Nephron progenitor cell (in vitro differentiated cells): ENCODE measurements around the gene INMT.

Experiments used
- DNase-seq: peaks from one replicate; pipeline ENCODE4 v3.0.0; 2021
- H3K27ac Mint-ChIP-seq: 2 replicates; pipeline ENCODE4 v1.8.0; 2021; ENCODE audit warnings: mild to moderate bottlenecking, moderate library complexity, mixed read lengths
- H3K27me3 Mint-ChIP-seq: 2 replicates; pipeline ENCODE4 v1.8.0; 2021; ENCODE audit warnings: mild to moderate bottlenecking, low read depth, mixed read lengths; ENCODE audit not compliant: poor library complexity
- H3K36me3 Mint-ChIP-seq: 2 replicates; pipeline ENCODE4 v1.8.0; 2021; ENCODE audit warnings: low read depth, mixed read lengths
- H3K4me1 Mint-ChIP-seq: 2 replicates; pipeline ENCODE4 v1.8.0; 2021; ENCODE audit warnings: mixed read lengths
- H3K4me3 Mint-ChIP-seq: 2 replicates; pipeline ENCODE4 v1.8.0; 2021; ENCODE audit warnings: mild to moderate bottlenecking, moderate library complexity, mixed read lengths
- H3K9me3 Mint-ChIP-seq: 2 replicates; pipeline ENCODE4 v1.8.0; 2021; ENCODE audit warnings: mild to moderate bottlenecking, moderate library complexity, mixed read lengths
- CTCF ChIP-seq: fragments of 200-600 bp; sonication (generic); IDR thresholded peaks from 2 replicates; pipeline ENCODE4 v1.5.0; 2021; ENCODE audit warnings: antibody characterized with exemption

INMT gene

DNA sequence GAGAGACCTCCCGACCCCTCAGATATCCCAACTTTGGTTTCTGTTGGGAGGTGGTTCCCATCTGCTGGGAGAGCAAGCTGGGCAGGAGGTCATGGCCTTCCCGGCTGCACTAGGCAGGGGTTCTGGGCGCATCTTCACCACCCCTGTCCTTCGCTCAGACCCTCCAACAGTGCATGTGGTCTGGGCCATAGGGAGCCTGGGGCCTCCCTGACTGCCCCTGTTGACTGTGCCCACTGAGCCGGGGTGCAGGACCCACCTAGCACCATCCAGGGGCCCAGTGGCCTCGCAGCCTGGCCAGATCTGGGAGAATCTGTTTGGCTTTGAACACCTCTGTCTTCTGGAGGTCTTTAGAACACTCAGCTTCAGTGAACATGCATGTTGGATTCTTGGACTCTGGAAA lies 18.7 kb upstream of the INMT start:
- DNase-seq = no peak
- H3K9me3 Mint-ChIP-seq = peaks cover 4% of the 10 kb centered on the region
- H3K36me3 Mint-ChIP-seq = peaks cover 8% of the 10 kb centered on the region
- no peak for TF ChIP-seq CTCF
- H3K4me3 Mint-ChIP-seq = no peak overlapping the region
- H3K27ac Mint-ChIP-seq = no peak overlapping the region
- peaks cover 18% of the 10 kb centered on the region for H3K4me1 Mint-ChIP-seq
- H3K27me3 Mint-ChIP-seq = peaks cover 33% of the 10 kb centered on the region

DNA sequence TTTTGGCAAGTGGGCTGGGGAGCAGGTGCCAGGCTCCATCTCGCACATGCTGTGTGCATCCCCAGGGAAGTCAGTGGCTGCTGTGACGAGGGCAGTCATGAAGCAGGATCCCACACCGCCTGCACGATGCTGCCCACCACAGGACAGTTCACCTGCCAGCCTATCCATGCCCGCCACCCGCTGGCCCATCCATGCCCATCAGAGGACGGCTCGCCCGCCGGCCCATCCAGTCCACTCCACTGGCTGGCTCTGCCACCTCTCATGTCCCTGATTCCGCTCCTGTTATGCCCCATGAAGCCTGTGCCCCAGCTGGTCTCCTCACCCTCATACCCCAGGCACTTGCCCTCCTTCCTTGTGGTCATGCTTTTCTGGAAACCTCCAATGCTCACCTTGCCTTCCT lies 18.2 kb upstream of the INMT start:
- Mint-ChIP-seq H3K9me3 (peaks cover 4% of the 10 kb centered on the region), H3K27me3 (peaks cover 33% of the 10 kb centered on the region), H3K36me3 (peaks cover 8% of the 10 kb centered on the region), H3K27ac (no peak overlapping the region), H3K4me1 (peaks cover 14% of the 10 kb centered on the region), H3K4me3 (no peak overlapping the region)
- DNase-seq = no peak
- TF ChIP-seq CTCF = no peak

- no peak for TF ChIP-seq CTCF
- no peak for DNase-seq
- H3K27me3 Mint-ChIP-seq = peaks cover 27% of the 10 kb centered on the region
- peaks cover 4% of the 10 kb centered on the region for H3K9me3 Mint-ChIP-seq
- H3K27ac Mint-ChIP-seq = peak overlapping the region; percentile 66
- peaks cover 12% of the 10 kb centered on the region for H3K4me1 Mint-ChIP-seq
- H3K4me3 Mint-ChIP-seq = no peak overlapping the region
- H3K36me3 Mint-ChIP-seq = peaks cover 8% of the 10 kb centered on the region
Measured at GRCh38 chr7:30734497-30734896, 17.4 kb upstream of the INMT start.

DNA sequence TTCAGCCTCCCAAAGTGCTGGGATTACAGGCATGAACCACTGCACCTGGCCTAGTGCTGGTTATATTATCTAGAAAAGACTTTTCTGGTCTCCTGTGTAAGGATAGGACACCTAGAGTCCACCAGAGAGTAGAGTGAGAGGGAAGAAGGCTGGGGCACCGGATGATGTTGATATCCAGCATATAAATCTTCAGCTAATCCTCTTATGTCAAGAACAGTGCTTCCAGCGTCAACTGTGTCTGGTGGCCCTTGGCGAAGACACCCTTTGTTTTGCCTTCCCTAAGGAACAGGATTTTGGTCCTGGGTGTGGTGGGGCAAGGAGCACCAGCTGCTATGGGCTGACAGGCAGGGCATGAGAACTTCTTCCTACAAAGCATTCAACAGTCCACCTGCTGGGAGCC lies 16.3 kb upstream of the INMT start:
- H3K36me3 Mint-ChIP-seq = peaks cover 8% of the 10 kb centered on the region
- no peak overlapping the region for H3K27ac Mint-ChIP-seq
- H3K4me1 Mint-ChIP-seq = peaks cover 12% of the 10 kb centered on the region
- H3K27me3 Mint-ChIP-seq = peaks cover 26% of the 10 kb centered on the region
- no peak for TF ChIP-seq CTCF
- no peak for DNase-seq
- peaks cover 4% of the 10 kb centered on the region for H3K9me3 Mint-ChIP-seq
- no peak overlapping the region for H3K4me3 Mint-ChIP-seq

DNA sequence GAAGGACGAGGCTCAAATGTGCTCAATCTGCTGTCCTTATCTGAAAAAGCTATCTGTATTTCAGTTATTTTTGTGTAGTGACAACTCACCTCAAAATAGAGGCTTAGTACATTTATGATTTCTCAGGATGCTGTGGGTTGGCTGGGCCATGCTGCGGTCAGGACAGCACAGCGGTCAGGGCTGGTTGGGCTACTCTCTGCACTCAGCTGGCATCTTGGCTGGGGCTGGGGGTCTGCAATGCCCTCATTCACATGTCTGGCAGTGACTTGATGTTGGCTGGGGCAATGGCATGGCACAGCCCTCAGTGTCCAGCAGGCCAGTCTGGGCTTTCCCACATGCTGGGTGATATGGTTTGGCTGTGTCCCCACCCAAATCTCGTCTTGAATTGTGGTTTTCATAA lies 15.6 kb upstream of the INMT start:
- Mint-ChIP-seq H3K27ac (no peak overlapping the region), H3K36me3 (peaks cover 8% of the 10 kb centered on the region), H3K4me1 (peaks cover 10% of the 10 kb centered on the region), H3K27me3 (peaks cover 26% of the 10 kb centered on the region), H3K4me3 (no peak overlapping the region), H3K9me3 (peaks cover 4% of the 10 kb centered on the region)
- DNase-seq = no peak
- TF ChIP-seq CTCF = no peak

DNA sequence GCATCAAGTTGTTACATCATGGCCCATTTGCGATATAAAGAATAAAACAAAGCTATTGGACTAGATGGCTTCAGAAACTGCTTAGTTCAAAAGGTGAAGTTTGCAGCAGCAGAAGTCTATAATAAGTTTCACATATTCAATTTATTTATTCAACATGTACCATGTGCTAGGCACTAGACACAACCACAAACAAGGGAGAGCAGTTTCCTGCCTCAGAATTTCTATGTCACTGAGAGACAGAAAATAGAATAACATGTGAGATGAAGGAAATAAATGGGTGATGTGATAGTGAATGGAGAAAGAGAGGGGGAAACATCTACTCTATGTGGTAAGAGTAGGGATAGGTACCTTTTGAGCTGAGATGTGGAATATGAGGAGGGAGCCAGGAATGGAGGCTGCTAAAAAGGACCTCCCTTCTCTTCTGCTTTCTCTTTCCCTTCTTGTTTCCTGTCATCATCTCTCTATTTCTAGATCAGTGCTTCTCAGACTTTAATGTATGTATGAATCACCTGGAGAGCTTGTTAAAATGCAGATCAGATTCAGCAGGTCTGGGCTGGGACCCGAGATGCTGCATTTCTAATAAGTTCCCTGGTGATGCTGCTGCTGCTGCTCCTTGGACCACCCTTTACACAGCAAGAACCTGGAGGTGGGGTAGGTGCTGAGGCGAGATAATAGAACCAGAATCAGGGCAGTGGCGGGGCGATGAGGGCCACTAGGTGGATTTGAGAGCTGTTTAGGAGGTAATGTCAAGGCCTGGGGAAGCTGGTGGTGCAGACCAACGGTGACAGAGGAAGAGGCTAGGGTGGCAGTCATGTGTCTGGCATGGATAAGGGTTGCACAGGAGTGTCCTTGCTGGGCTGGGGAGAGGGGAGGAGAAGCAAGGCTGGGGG lies 13.7 kb upstream of the INMT start:
- Mint-ChIP-seq H3K27ac (no peak overlapping the region), H3K4me1 (peaks cover 4% of the 10 kb centered on the region), H3K27me3 (peaks cover 22% of the 10 kb centered on the region), H3K36me3 (peaks cover 8% of the 10 kb centered on the region), H3K4me3 (no peak overlapping the region), H3K9me3 (peaks cover 4% of the 10 kb centered on the region)
- TF ChIP-seq CTCF = no peak
- DNase-seq = no peak
